NB4 (cell line): ENCODE measurements around the gene CHST11.
"Not testable (repeated sequence)": the region's sequence is repeated elsewhere in the genome, so short reads cannot be mapped to it uniquely, and the experiment has no call there.

Experiments
- DNase-seq: peaks from one replicate; pipeline ENCODE4 v3.0.0; 2010; ENCODE audit warnings: low read depth
- H3K4me3 ChIP-seq: one replicate; pipeline ENCODE4 v1.5.1; 2011; ENCODE audit warnings: mild to moderate bottlenecking, low read depth, low read length, moderate library complexity
- CTCF ChIP-seq: IDR thresholded peaks from one replicate; pipeline ENCODE4 v1.5.1; 2012; ENCODE audit warnings: low read depth, low read length
- MAX ChIP-seq: IDR thresholded peaks from 2 replicates; pipeline ENCODE4 v1.6.1; 2011; ENCODE audit warnings: low read depth, low read length
- MYC ChIP-seq: IDR thresholded peaks from 2 replicates; pipeline ENCODE4 v1.6.1; 2011; ENCODE audit warnings: low read depth, low read length
- POLR2A ChIP-seq: IDR thresholded peaks from 2 replicates; pipeline ENCODE4 v1.6.1; 2011; ENCODE audit warnings: mild to moderate bottlenecking; ENCODE audit not compliant: insufficient read length; ENCODE audit errors: extremely low read depth

CHST11 gene

GRCh38 chr12:104799458-104799857 is 342.7 kb downstream of the CHST11 start:
- no peak for DNase-seq

GRCh38 chr12:104801005-104801404 is 344.3 kb downstream of the CHST11 start:
- DNase-seq: no peak
- TF ChIP-seq MAX (no peak), MYC (no peak), POLR2A (no peak), CTCF (no peak)
- H3K4me3 ChIP-seq: no peak overlapping the region

More at GRCh38 chr12:104799458-104799857, 342.7 kb downstream of the CHST11 start:
- TF ChIP-seq POLR2A (no peak), MAX (no peak), MYC (no peak), CTCF (no peak)
- H3K4me3 ChIP-seq: no peak overlapping the region

- H3K4me3 ChIP-seq: no peak overlapping the region
- no peak for DNase-seq
- TF ChIP-seq POLR2A (no peak), MYC (no peak), MAX (no peak), CTCF (no peak)
Observed at GRCh38 chr12:104801427-104801826, 344.7 kb downstream of the CHST11 start.

DNA sequence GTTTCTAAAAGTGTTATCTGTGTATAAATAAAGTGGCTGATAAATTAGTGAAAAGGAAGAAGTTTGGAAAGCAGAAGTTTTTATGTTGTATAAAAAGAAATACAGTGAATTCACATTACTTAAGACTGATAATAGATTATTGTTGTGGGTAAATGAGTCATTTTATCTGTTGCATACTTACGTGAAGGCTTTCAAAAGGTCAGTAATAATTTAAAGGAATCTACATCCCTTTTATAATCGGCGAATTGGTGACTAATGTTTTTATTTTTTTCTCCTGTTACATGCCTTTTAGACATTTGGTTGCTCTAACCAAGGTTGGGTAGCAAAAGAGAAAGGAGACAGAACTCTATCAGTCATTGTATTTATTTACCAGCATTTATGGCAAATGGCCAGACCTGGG is 345.5 kb downstream of the CHST11 start:
- DNase-seq: no peak
- no peak overlapping the region for H3K4me3 ChIP-seq
- TF ChIP-seq POLR2A (no peak), MYC (no peak), MAX (no peak), CTCF (no peak)

DNA sequence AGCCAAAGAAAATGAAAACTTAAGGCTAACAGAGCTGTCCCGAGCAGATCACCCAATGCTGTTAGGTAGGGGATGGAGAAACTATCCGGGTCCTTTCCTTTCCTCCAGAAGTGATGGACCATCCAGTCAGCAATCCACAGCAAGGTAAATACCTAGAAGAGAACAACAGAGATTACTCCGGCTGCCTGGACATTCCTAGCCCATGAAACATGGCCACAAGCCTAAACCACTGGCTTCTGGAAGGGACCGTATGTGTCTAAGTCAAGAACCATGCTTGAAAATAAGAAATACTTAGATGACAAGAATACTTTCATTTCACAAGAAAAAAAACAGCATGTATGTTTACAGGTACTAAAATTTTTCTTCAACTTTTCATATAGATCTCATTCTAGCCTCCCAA is 348.4 kb downstream of the CHST11 start:
- TF ChIP-seq MAX (no peak), MYC (no peak), POLR2A (no peak), CTCF (no peak)
- H3K4me3 ChIP-seq: no peak overlapping the region
- DNase-seq: no peak

DNA sequence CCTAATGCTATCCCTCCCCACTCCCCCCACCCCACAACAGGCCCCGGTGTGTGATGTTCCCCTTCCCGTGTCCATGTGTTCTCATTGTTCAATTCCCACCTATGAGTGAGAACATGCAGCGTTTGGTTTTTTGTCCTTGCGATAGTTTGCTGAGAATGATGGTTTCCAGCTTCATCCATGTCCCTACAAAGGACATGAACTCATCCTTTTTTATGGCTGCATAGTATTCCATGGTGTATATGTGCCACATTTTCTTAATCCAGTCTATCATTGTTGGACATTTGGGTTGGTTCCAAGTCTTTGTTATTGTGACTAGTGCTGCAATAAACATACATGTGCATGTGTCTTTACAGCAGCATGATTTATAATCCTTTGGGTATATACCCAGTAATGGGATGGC is 349.4 kb downstream of the CHST11 start:
- not testable (repeated sequence) for DNase-seq

More for the DNA sequence above, 349.4 kb downstream of the CHST11 start:
- not testable (repeated sequence) for H3K4me3 ChIP-seq
